IMR-90 (cell line): ENCODE data around the gene CDC45. TPM values are rescaled to one million over a fixed set of nuclear protein-coding genes. Genes with fewer than 3 reads are reported as not detected.

Experiments
- ATAC-seq: fragments of 200-7000 bp; cut with Tn5 transposase; 2 replicates; pipeline ENCODE4 v1.9.1; 2020; ENCODE audit warnings: low read depth, mild to moderate bottlenecking, moderate library complexity
- BruUV-seq: library from RNA; stranded (reverse); fragments of 400-500 nt; replicated peaks from 2 replicates; lab custom pipeline; 2021; lab: Mats Ljungman, UMichigan
- CTCF ChIA-PET: fragments of 300-600 bp; formaldehyde crosslinking; extraction: SDS; loops from one replicate; lab custom pipeline; 2021; ENCODE audit warnings: antibody characterized with exemption; lab: Yijun Ruan, JAX
- POLR2A ChIA-PET: fragments of 300-600 bp; sonication (Branson Sonifier 250); formaldehyde crosslinking; loops from one replicate; lab custom pipeline; 2022; ENCODE audit warnings: antibody characterized with exemption; ENCODE audit not compliant: unreplicated experiment; lab: Charles Lee
- DNase-seq: peaks from one replicate; pipeline ENCODE4 v3.0.0; 2013
- H2AFZ ChIP-seq: replicated peaks from 2 replicates; pipeline ENCODE3; 2013; ENCODE audit warnings: low read length, mild to moderate bottlenecking; ENCODE audit not compliant: poor library complexity
- H2AK5ac ChIP-seq: 2 replicates; pipeline ENCODE4 v1.6.1; 2013; ENCODE audit warnings: low read depth, low read length, inconsistent platforms
- H2AK9ac ChIP-seq: replicated peaks from 2 replicates; pipeline ENCODE3; 2013; ENCODE audit warnings: mild to moderate bottlenecking, low read depth, low read length, moderate library complexity; ENCODE audit not compliant: poor library complexity
- H2BK120ac ChIP-seq: 2 replicates; pipeline ENCODE4 v1.6.1; 2013; ENCODE audit warnings: low read depth, low read length, inconsistent platforms
- H2BK15ac ChIP-seq: 3 replicates; pipeline ENCODE4 v1.6.1; 2013; ENCODE audit warnings: low read depth, low read length, inconsistent platforms
- H2BK20ac ChIP-seq: 2 replicates; pipeline ENCODE4 v1.6.1; 2013; ENCODE audit warnings: low read depth, mild to moderate bottlenecking, inconsistent platforms, low read length, moderate library complexity
- H2BK5ac ChIP-seq: 2 replicates; pipeline ENCODE4 v1.6.1; 2013; ENCODE audit warnings: mild to moderate bottlenecking, low read depth, low read length, inconsistent platforms; ENCODE audit not compliant: poor library complexity, severe bottlenecking
- H3K14ac ChIP-seq: replicated peaks from 2 replicates; pipeline ENCODE4 v1.6.1; 2013; ENCODE audit warnings: low read depth, low read length, inconsistent platforms
- H3K18ac ChIP-seq: 2 replicates; pipeline ENCODE4 v1.6.1; 2013; ENCODE audit warnings: low read depth, low read length, control low read depth
- H3K23ac ChIP-seq: 2 replicates; pipeline ENCODE4 v1.6.1; 2013; ENCODE audit warnings: low read depth, low read length, inconsistent platforms
- H3K27ac ChIP-seq: 2 replicates; pipeline ENCODE4 v1.5.1; 2013; ENCODE audit warnings: mild to moderate bottlenecking, control low read depth, low read length; ENCODE audit not compliant: insufficient read depth
- H3K27me3 ChIP-seq: 2 replicates; pipeline ENCODE4 v1.6.1; 2013; ENCODE audit warnings: low read length; ENCODE audit not compliant: control insufficient read depth, insufficient read depth
- H3K36me3 ChIP-seq: 2 replicates; pipeline ENCODE4 v1.6.1; 2013; ENCODE audit warnings: low read length, mixed read lengths; ENCODE audit not compliant: control insufficient read depth, insufficient read depth
- H3K4ac ChIP-seq: 2 replicates; pipeline ENCODE4 v1.6.1; 2013; ENCODE audit warnings: low read depth, low read length, inconsistent platforms
- H3K4me1 ChIP-seq: 2 replicates; pipeline ENCODE4 v1.6.1; 2013; ENCODE audit warnings: low read length, mixed read lengths; ENCODE audit not compliant: control insufficient read depth, insufficient read depth
- H3K4me2 ChIP-seq: 2 replicates; pipeline ENCODE4 v1.6.1; 2013; ENCODE audit warnings: low read depth, mild to moderate bottlenecking, control low read depth, low read length, moderate library complexity
- H3K4me3 ChIP-seq: 2 replicates; pipeline ENCODE4 v1.5.1; 2013; ENCODE audit warnings: low read depth, mild to moderate bottlenecking, control low read depth, low read length, moderate library complexity; ENCODE audit not compliant: insufficient read depth
- H3K56ac ChIP-seq: 2 replicates; pipeline ENCODE4 v1.6.1; 2013; ENCODE audit warnings: low read length, inconsistent platforms; ENCODE audit not compliant: insufficient read depth; ENCODE audit errors: extremely low read depth
- H3K79me1 ChIP-seq, 2 experiments: 2 replicates each; pipeline ENCODE4 v1.6.1; 2013; ENCODE audit warnings: low read length in 2 of 2, inconsistent platforms in 1 of 2, low read depth in 1 of 2
- H3K9ac ChIP-seq: 2 replicates; pipeline ENCODE4 v1.6.1; 2013; ENCODE audit warnings: low read depth, low read length, control low read depth
- H3K9me1 ChIP-seq: 2 replicates; pipeline ENCODE4 v1.6.1; 2013; ENCODE audit warnings: low read length, inconsistent platforms; ENCODE audit not compliant: insufficient read depth
- H3K9me3 ChIP-seq: 2 replicates; pipeline ENCODE4 v1.6.1; 2013; ENCODE audit warnings: low read length; ENCODE audit not compliant: control insufficient read depth, insufficient read depth
- H4K20me1 ChIP-seq: 2 replicates; pipeline ENCODE4 v1.6.1; 2013; ENCODE audit warnings: low read length, inconsistent platforms; ENCODE audit not compliant: insufficient read depth
- H4K5ac ChIP-seq: 2 replicates; pipeline ENCODE4 v1.6.1; 2013; ENCODE audit warnings: mild to moderate bottlenecking, low read depth, low read length, control low read depth
- H4K8ac ChIP-seq, 2 experiments: 2 replicates each; pipeline ENCODE4 v1.6.1; 2013; ENCODE audit warnings: low read depth in 2 of 2, low read length in 2 of 2, control low read depth in 1 of 2, inconsistent platforms in 1 of 2
- H4K91ac ChIP-seq: 2 replicates; pipeline ENCODE4 v1.6.1; 2013; ENCODE audit warnings: low read depth, low read length, inconsistent platforms; ENCODE audit not compliant: insufficient read depth
- BHLHE40 ChIP-seq: fragments of 150-350 bp; IDR thresholded peaks from 2 replicates; pipeline ENCODE4 v1.6.1; 2016; ENCODE audit warnings: mild to moderate bottlenecking, low read depth, low read length
- CEBPB ChIP-seq: IDR thresholded peaks from 2 replicates; pipeline ENCODE4 v1.6.1; 2012; ENCODE audit warnings: low read depth, low read length, improper control_type of control experiment
- FOS ChIP-seq: fragments of 150-350 bp; IDR thresholded peaks from 2 replicates; pipeline ENCODE4 v1.6.1; 2016; ENCODE audit warnings: low read depth, low read length
- MAFK ChIP-seq: IDR thresholded peaks from 2 replicates; pipeline ENCODE4 v1.6.1; 2012; ENCODE audit warnings: low read depth, low read length, improper control_type of control experiment
- MAZ ChIP-seq: IDR thresholded peaks from 2 replicates; pipeline ENCODE4 v1.6.1; 2012; ENCODE audit warnings: low read depth, mild to moderate bottlenecking, low read length, improper control_type of control experiment, moderate library complexity, borderline replicate concordance
- MXI1 ChIP-seq: IDR thresholded peaks from 2 replicates; pipeline ENCODE4 v1.6.1; 2012; ENCODE audit warnings: low read depth, mild to moderate bottlenecking, low read length, moderate library complexity, borderline replicate concordance
- NFE2L2 ChIP-seq: fragments of 150-350 bp; IDR thresholded peaks from 2 replicates; pipeline ENCODE4 v1.6.1; 2016; ENCODE audit warnings: low read depth, mild to moderate bottlenecking, low read length
- RAD21 ChIP-seq: IDR thresholded peaks from 2 replicates; pipeline ENCODE4 v1.6.1; 2012; ENCODE audit warnings: low read length, improper control_type of control experiment
- RCOR1 ChIP-seq: IDR thresholded peaks from 2 replicates; pipeline ENCODE4 v1.6.1; 2012; ENCODE audit warnings: mild to moderate bottlenecking, low read length, improper control_type of control experiment; ENCODE audit not compliant: insufficient replicate concordance
- RFX5 ChIP-seq: IDR thresholded peaks from 2 replicates; pipeline ENCODE4 v1.8.0; 2012; ENCODE audit warnings: low read depth, mild to moderate bottlenecking, low read length, moderate library complexity
- SMC3 ChIP-seq: fragments of 150-350 bp; IDR thresholded peaks from 2 replicates; pipeline ENCODE4 v1.6.1; 2016; ENCODE audit warnings: low read depth, mild to moderate bottlenecking, antibody characterized with exemption, low read length, moderate library complexity
- WGBS, 2 experiments: methylation state at CpG; one replicate each; pipeline versions ENCODE4 v1.1.5 to v1.1.7; 2013; ENCODE audit warnings: missing lambda C conversion rate in 2 of 2; ENCODE audit not compliant: insufficient read length in 1 of 2; ENCODE audit errors: extremely low coverage in 2 of 2; 5-methylcytosine and 5-hydroxymethylcytosine counted together
- dilution Hi-C: fragments of 300-500 bp; cut with HindIII; formaldehyde crosslinking; loops from one replicate; pipeline ENCODE4 v1.14.3; 2018; ENCODE audit warnings: low sequenced_read_pairs; ENCODE audit not compliant: unreplicated experiment
- in situ Hi-C: fragments of 300-500 bp; cut with MboI; formaldehyde crosslinking; loops from 3 replicates; pipeline ENCODE4 v1.14.3; 2019; ENCODE audit warnings: low sequenced_read_pairs, inconsistent platforms, mixed read lengths
- intact Hi-C: fragments of 100-400 bp; cut with micrococcal nuclease; formaldehyde crosslinking; loops from 2 replicates; pipeline ENCODE4 v1.10.0; 2022
- polyA plus RNA-seq, 3 experiments: library from polyadenylated mRNA; depleted of rRNA; stranded (reverse); fragments of >200 nt; gene quantifications; 2 replicates each; pipeline ENCODE4 v1.2.3, GENCODE V29; 2012; ENCODE audit warnings: low replicate concordance in 1 of 3
- total RNA-seq: library from RNA; depleted of rRNA; stranded (reverse); fragments of >200 nt; gene quantifications from 2 replicates; pipeline ENCODE4 v1.2.3, GENCODE V29; 2012
- TF ChIP-seq, protein P1 (sequence below): conservative IDR thresholded peaks from 2 replicates; pipeline ENCODE4 v1.5.1; 2012; ENCODE audit warnings: mild to moderate bottlenecking, low read depth, low read length, improper control_type of control experiment
- TF ChIP-seq, protein P2 (sequence below): fragments of 150-350 bp; IDR thresholded peaks from 2 replicates; pipeline ENCODE4 v1.6.1; 2016; ENCODE audit warnings: low read depth, mild to moderate bottlenecking, low read length, moderate library complexity, borderline replicate concordance
- TF ChIP-seq, protein P3 (sequence below): fragments of 150-350 bp; IDR thresholded peaks from 2 replicates; pipeline ENCODE4 v1.6.1; 2017; ENCODE audit warnings: mild to moderate bottlenecking, antibody characterized with exemption, low read length, low read depth

The CDC45 gene
- total and polyA plus RNA-seq, 2 of the 4 experiments (the other 2 are of a cell fraction) = 22.7 to 44.6 TPM

DNA sequence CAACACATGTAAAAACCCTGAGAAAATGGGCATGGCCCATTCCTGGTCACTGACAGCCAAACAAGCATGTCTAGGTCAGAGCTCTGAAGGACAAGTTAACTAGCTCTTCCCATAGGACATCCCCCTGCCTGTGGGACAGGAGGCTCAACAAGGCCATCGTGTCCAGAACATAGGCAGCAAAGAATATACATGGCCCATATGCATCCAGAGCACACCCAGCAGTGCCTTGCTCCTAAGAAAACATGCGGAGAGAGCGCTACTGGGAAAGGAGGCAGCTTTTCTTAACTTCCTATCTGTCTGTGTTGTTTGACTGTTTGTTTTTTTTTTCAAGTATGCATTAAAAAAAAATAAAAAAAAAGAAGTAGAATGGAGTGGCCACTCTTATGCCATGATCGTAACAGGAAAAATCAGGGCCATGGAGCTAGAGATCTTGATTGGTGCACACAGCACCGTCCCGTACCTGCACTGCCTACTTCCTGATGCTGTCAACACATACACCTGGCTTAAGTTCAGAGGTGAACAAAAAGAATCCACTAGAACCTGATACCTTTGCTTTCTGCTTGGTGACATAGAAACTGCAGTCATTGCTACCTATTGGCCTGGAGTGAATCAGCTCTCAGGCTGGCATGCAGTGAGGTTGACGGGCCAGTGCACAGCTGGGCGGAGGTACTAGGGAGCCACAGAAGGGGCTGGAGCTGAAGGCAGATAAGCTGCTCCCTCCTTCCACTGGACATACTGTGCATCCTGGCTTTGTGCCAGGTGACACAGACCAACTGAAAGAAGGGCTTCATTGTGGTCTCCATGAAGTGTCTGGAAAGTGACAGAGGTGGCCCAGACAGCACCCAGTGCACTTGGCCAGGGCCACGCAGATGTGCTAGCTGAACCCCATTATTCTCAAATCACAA is 12.6 kb upstream of the CDC45 start:
- in situ Hi-C loops (no loop called here), intact Hi-C loops (no loop called here), dilution Hi-C loops (no loop called here)
- H3K4me1 ChIP-seq = peaks cover 8% of the 10 kb centered on the region; the same call in 1 of the 2 replicates
- DNase-seq = no peak
- H2BK5ac ChIP-seq = no peak overlapping the region
- H4K8ac ChIP-seq = no peak overlapping the region; a peak in 1 of 4 replicates
- no peak overlapping the region for H2AFZ ChIP-seq
- no peak overlapping the region for H3K4ac ChIP-seq
- H3K9ac ChIP-seq = no peak overlapping the region
- no peak overlapping the region for H2BK15ac ChIP-seq
- ChIA-PET CTCF (no interaction called here), POLR2A (no interaction called here)
- no peak overlapping the region for H3K23ac ChIP-seq
- H2AK9ac ChIP-seq = no peak overlapping the region
- ATAC-seq = no peak
- no peak overlapping the region for H2BK20ac ChIP-seq
- BruUV-seq = no TSS peak
- peaks cover 29% of the 10 kb centered on the region for H4K20me1 ChIP-seq
- H3K27me3 ChIP-seq = no peaks in the 10 kb centered on the region
- H3K36me3 ChIP-seq = peaks cover 70% of the 10 kb centered on the region
- no peak overlapping the region for H3K4me2 ChIP-seq
- H3K14ac ChIP-seq = no peak overlapping the region
- H4K5ac ChIP-seq = no peak overlapping the region
- H3K9me1 ChIP-seq = peaks cover 14% of the 10 kb centered on the region
- no peak overlapping the region for H2BK120ac ChIP-seq
- H3K56ac ChIP-seq = no peak overlapping the region
- no peak overlapping the region for H3K27ac ChIP-seq
- H3K9me3 ChIP-seq = no peaks in the 10 kb centered on the region
- no peak overlapping the region for H3K4me3 ChIP-seq
- H2AK5ac ChIP-seq = no peak overlapping the region
- H3K79me1 ChIP-seq = peaks cover 13 to 42% of the 10 kb centered on the region in 2 experiments
- no CpG with 5 or more reads among the region's 9 CpGs for WGBS, 2 experiments
- no peak overlapping the region for H4K91ac ChIP-seq
- no peak overlapping the region for H3K18ac ChIP-seq
- TF ChIP-seq NFE2L2 = no peak
- TF ChIP-seq MAFK = no peak
- TF ChIP-seq FOS = no peak
- no peak for TF ChIP-seq SMC3
- no peak for TF ChIP-seq CEBPB
- TF ChIP-seq, protein P1, sequence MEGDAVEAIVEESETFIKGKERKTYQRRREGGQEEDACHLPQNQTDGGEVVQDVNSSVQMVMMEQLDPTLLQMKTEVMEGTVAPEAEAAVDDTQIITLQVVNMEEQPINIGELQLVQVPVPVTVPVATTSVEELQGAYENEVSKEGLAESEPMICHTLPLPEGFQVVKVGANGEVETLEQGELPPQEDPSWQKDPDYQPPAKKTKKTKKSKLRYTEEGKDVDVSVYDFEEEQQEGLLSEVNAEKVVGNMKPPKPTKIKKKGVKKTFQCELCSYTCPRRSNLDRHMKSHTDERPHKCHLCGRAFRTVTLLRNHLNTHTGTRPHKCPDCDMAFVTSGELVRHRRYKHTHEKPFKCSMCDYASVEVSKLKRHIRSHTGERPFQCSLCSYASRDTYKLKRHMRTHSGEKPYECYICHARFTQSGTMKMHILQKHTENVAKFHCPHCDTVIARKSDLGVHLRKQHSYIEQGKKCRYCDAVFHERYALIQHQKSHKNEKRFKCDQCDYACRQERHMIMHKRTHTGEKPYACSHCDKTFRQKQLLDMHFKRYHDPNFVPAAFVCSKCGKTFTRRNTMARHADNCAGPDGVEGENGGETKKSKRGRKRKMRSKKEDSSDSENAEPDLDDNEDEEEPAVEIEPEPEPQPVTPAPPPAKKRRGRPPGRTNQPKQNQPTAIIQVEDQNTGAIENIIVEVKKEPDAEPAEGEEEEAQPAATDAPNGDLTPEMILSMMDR = no peak
- TF ChIP-seq MAZ = no peak
- TF ChIP-seq, protein P2, sequence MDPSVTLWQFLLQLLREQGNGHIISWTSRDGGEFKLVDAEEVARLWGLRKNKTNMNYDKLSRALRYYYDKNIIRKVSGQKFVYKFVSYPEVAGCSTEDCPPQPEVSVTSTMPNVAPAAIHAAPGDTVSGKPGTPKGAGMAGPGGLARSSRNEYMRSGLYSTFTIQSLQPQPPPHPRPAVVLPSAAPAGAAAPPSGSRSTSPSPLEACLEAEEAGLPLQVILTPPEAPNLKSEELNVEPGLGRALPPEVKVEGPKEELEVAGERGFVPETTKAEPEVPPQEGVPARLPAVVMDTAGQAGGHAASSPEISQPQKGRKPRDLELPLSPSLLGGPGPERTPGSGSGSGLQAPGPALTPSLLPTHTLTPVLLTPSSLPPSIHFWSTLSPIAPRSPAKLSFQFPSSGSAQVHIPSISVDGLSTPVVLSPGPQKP = no peak
- TF ChIP-seq RCOR1 = no peak
- TF ChIP-seq BHLHE40 = no peak
- TF ChIP-seq MXI1 = no peak
- no peak for TF ChIP-seq RFX5
- TF ChIP-seq RAD21 = no peak
- TF ChIP-seq, protein P3, sequence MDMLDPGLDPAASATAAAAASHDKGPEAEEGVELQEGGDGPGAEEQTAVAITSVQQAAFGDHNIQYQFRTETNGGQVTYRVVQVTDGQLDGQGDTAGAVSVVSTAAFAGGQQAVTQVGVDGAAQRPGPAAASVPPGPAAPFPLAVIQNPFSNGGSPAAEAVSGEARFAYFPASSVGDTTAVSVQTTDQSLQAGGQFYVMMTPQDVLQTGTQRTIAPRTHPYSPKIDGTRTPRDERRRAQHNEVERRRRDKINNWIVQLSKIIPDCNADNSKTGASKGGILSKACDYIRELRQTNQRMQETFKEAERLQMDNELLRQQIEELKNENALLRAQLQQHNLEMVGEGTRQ = no peak
